HG03196 (cell line): ENCODE results near the gene PIGN.

Experiments
- ATAC-seq: cut with Tn5 transposase; IDR thresholded peaks from one replicate; pipeline ENCODE4 v1.9.1; 2021; ENCODE audit not compliant: unreplicated experiment

The PIGN gene

GRCh38 chr18:62186774-62187542 is at the start of gene PIGN, which contains the start of gene RELCH:
Gene PIGN (minus strand): TSS chr18:62187056. CDS start chr18:62161353, 25,703 bp downstream.
Gene RELCH (plus strand): TSS chr18:62187255. CDS start chr18:62187506, 251 bp downstream.
- peak; percentile 88 for ATAC-seq

GRCh38 chr18:62236252-62236651 is 49.4 kb upstream of the PIGN start:
- ATAC-seq: no peak

GRCh38 chr18:62226047-62226446 is 39.2 kb upstream of the PIGN start:
- no peak for ATAC-seq

- no peak for ATAC-seq
Measured at GRCh38 chr18:62224229-62224628, 37.4 kb upstream of the PIGN start.

GRCh38 chr18:62214790-62215189 is 27.9 kb upstream of the PIGN start:
- no peak for ATAC-seq

GRCh38 chr18:62211325-62211828 is 24.5 kb upstream of the PIGN start:
- ATAC-seq: no peak

GRCh38 chr18:62210138-62210537 is 23.3 kb upstream of the PIGN start:
- no peak for ATAC-seq

GRCh38 chr18:62209046-62209445 is 22.2 kb upstream of the PIGN start:
- no peak for ATAC-seq

GRCh38 chr18:62206593-62206992 is 19.7 kb upstream of the PIGN start:
- ATAC-seq: no peak

GRCh38 chr18:62205824-62206223 is 19.0 kb upstream of the PIGN start:
- ATAC-seq: no peak

- no peak for ATAC-seq
Measured at GRCh38 chr18:62201870-62202269, 15.0 kb upstream of the PIGN start.

- no peak for ATAC-seq
Measured at GRCh38 chr18:62200121-62200914, 13.5 kb upstream of the PIGN start.

GRCh38 chr18:62199629-62200028 is 12.8 kb upstream of the PIGN start:
- no peak for ATAC-seq

- ATAC-seq: no peak
Measured at GRCh38 chr18:62198259-62198658, 11.4 kb upstream of the PIGN start.

- ATAC-seq: no peak
Measured at GRCh38 chr18:62196980-62197379, 10.1 kb upstream of the PIGN start.

GRCh38 chr18:62196079-62196478 is 9.2 kb upstream of the PIGN start:
- ATAC-seq: no peak

GRCh38 chr18:62189208-62189607 is 2.4 kb upstream of the PIGN start:
- no peak for ATAC-seq

- ATAC-seq: no peak
Measured at GRCh38 chr18:62187543-62188510, 971 bp upstream of the PIGN start.

GRCh38 chr18:62186499-62186773 is 420 bp downstream of the PIGN start:
- no peak for ATAC-seq

GRCh38 chr18:62183578-62184195 is 3.2 kb downstream of the PIGN start:
- ATAC-seq: no peak

GRCh38 chr18:62182220-62182619 is 4.6 kb downstream of the PIGN start:
- no peak for ATAC-seq
